Adrenal gland (tissue), 12 donors: ENCODE data around the gene TGFBR3. TPM values are rescaled to one million over a fixed set of nuclear protein-coding genes. Genes with fewer than 3 reads are reported as not detected.
A peak's percentile ranks its signal among the peaks of the same experiment; 100 is the strongest.

Source experiments
- DNase-seq, 7 donors: peaks; one replicate each; pipeline ENCODE4 v3.0.0-alpha.2; 2019 to 2020
- H3K27ac ChIP-seq, 5 donors: fragments of 200-600 bp; sonication (generic) in 4 of 5; 1 replicate in 3 of 5; 2 replicates in 2 of 5; pipeline versions ENCODE4 v1.5.1 to v1.8.0; 2016 to 2020; ENCODE audit warnings: mild to moderate bottlenecking in 1 of 5
- H3K27me3 ChIP-seq: fragments of 200-600 bp; 2 replicates; pipeline ENCODE4 v1.8.0; 2021
- H3K36me3 ChIP-seq, 2 donors: fragments of 200-600 bp; replicated peaks in 1 of 2; 1 replicate in 1 of 2; 2 replicates in 1 of 2; pipeline versions ENCODE4 v1.5.1 to v1.8.0; 2018 to 2022
- H3K4me1 ChIP-seq, 2 donors: fragments of 200-600 bp; replicated peaks in 1 of 2; 1 replicate in 1 of 2; 2 replicates in 1 of 2; pipeline versions ENCODE4 v1.5.1 to v1.8.0; 2018 to 2021
- H3K4me3 ChIP-seq, 4 donors: fragments of 200-600 bp; sonication (generic) in 3 of 4; one replicate each; pipeline ENCODE4 v1.5.1; 2016 to 2018
- H3K9me3 ChIP-seq, 3 donors: fragments of 200-600 bp; sonication (generic) in 1 of 3; replicated peaks in 1 of 3; 1 replicate in 2 of 3; 2 replicates in 1 of 3; pipeline versions ENCODE4 v1.5.1 to v1.8.0; 2016 to 2021
- POLR2A ChIP-seq, 2 donors: fragments of 450-650 bp; IDR thresholded peaks; one replicate each; pipeline ENCODE4 v1.6.1; 2017; ENCODE audit warnings: antibody characterized with exemption in 2 of 2, mild to moderate bottlenecking in 2 of 2, moderate library complexity in 1 of 2
- WGBS, 4 donors: extraction: QIAGEN DNeasy Blood & Tissue Kit in 2 of 4; methylation state at CpG; one replicate each; pipeline versions ENCODE4 v1.1.5 to v1.1.7; 2013 to 2017; 5-methylcytosine and 5-hydroxymethylcytosine counted together
- intact Hi-C, 2 donors: fragments of 100-400 bp; cut with DNase I; formaldehyde crosslinking; loops; one replicate each; pipeline versions ENCODE4 v1.14.1 to v1.15.0; 2022 to 2023
- polyA plus RNA-seq, 3 donors: library from polyadenylated mRNA; stranded (reverse); fragments of 200-250 nt in 2 of 3; fragments of 350-450 nt in 1 of 3; fragmentation: Illumina TruSeq in 1 of 3; extraction: RNeasy Lipid Tissue Mini Kit (QIAGEN cat#74804) in 1 of 3; gene quantifications; one replicate each; pipeline ENCODE4 v1.2.3, GENCODE V29; 2013 to 2014
- total RNA-seq, 9 donors: library from RNA; depleted of rRNA in 4 of 9; stranded (reverse); fragments of >200 nt in 4 of 9; fragments of 120-200 nt in 1 of 9; fragmentation: NEBNext Ultra II Directional in 1 of 9; extraction: Animal tissue kit (Norgen Biotek cat#: 25700) in 1 of 9; gene quantifications; one replicate each; pipeline versions ENCODE4 v1.1.0 to v1.2.4, GENCODE V29; 2013 to 2023
- TF ChIP-seq, protein P1 (sequence below), 6 experiments: fragments of 450-650 bp in 4 of 6; fragments of 200-600 bp in 2 of 6; sonication (generic) in 1 of 6; IDR thresholded peaks; 1 replicate in 5 of 6; 2 replicates in 1 of 6; pipeline versions ENCODE4 v1.5.1 to v1.8.0; 2016 to 2021; ENCODE audit warnings: antibody characterized with exemption in 6 of 6, mild to moderate bottlenecking in 2 of 6, moderate library complexity in 1 of 6
- donor health status: healthy with polysubstance abuse.
- donor health status: Bipolar disorder and iron deficiency.
- donor health status: DM: yes; HTN: yes; CAD: no.
- donor health status: DM: no; HTN: no; CAD: no.
- donor health status: DM: no; HTN: no; CAD: no.
- donor health status: DM: yes; HTN: yes; CAD: no.

TGFBR3 gene
- total and polyA plus RNA-seq, 12 donors, result 13.9 to 340 (median 148) TPM

DNA sequence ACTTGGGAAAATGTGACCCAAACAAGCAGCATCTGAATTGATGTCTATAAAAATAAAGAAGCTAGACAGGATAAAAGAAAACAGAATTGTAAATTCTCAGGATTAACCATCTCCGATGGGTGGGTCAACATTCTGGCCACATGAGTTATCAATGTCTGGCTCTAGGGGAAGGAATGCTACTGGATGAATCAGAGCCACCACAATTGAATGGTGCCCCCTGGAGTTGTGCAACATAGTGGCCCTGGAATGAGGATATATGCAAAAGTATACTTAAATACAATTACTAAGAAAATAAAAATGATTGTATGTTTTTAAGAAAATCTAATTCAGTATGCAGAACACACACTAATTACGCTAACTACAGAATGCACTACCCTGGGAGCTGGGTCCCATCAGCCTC is 185.6 kb downstream of the TGFBR3 start:
- Histone ChIP-seq H3K36me3 (peaks cover 0 to 10% of the 10 kb centered on the region in 2 donors), H3K27ac (peak overlapping the region; percentile 38 to 87 (median 70)), H3K9me3 (no peaks in the 10 kb centered on the region), H3K4me3 (no peak overlapping the region), H3K27me3 (no peaks in the 10 kb centered on the region), H3K4me1 (peaks cover 43 to 54% of the 10 kb centered on the region in 2 donors)
- intact Hi-C loops, result no loop called here
- DNase-seq, result no peak
- 80 to 88% (median 83%) methylated on average over 2 of the region's 2 CpGs for WGBS, 4 donors
- TF ChIP-seq, protein P1, sequence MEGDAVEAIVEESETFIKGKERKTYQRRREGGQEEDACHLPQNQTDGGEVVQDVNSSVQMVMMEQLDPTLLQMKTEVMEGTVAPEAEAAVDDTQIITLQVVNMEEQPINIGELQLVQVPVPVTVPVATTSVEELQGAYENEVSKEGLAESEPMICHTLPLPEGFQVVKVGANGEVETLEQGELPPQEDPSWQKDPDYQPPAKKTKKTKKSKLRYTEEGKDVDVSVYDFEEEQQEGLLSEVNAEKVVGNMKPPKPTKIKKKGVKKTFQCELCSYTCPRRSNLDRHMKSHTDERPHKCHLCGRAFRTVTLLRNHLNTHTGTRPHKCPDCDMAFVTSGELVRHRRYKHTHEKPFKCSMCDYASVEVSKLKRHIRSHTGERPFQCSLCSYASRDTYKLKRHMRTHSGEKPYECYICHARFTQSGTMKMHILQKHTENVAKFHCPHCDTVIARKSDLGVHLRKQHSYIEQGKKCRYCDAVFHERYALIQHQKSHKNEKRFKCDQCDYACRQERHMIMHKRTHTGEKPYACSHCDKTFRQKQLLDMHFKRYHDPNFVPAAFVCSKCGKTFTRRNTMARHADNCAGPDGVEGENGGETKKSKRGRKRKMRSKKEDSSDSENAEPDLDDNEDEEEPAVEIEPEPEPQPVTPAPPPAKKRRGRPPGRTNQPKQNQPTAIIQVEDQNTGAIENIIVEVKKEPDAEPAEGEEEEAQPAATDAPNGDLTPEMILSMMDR (IDR thresholded peaks at IDR 0.05), result peak in 1 of 6 experiments; percentile 10
- TF ChIP-seq POLR2A (IDR thresholded peaks at IDR 0.05), result no peak

GRCh38 chr1:91699339-91699974 is 186.5 kb downstream of the TGFBR3 start:
- Histone ChIP-seq H3K36me3 (peaks cover 0 to 15% of the 10 kb centered on the region in 2 donors), H3K27me3 (no peaks in the 10 kb centered on the region), H3K4me1 (peaks cover 40 to 54% of the 10 kb centered on the region in 2 donors), H3K9me3 (no peaks in the 10 kb centered on the region), H3K4me3 (no peak overlapping the region), H3K27ac (peak overlapping the region; percentile 38 to 87 (median 70))
- WGBS, 4 donors, result 25 to 44% (median 37%) methylated on average over 4 of the region's 4 CpGs
- peak; percentile 69 to 87 (median 84) for DNase-seq
- TF ChIP-seq, protein P1 (IDR thresholded peaks at IDR 0.05), result no peak
- TF ChIP-seq POLR2A (IDR thresholded peaks at IDR 0.05), result peak in 1 of 2 donors; percentile 69
- intact Hi-C loops, result loop anchor here in 1 of 2 donors (10.0 kb wide), 1 partner anchor 185 kb away; the partner anchor contains the start of gene TGFBR3

DNA sequence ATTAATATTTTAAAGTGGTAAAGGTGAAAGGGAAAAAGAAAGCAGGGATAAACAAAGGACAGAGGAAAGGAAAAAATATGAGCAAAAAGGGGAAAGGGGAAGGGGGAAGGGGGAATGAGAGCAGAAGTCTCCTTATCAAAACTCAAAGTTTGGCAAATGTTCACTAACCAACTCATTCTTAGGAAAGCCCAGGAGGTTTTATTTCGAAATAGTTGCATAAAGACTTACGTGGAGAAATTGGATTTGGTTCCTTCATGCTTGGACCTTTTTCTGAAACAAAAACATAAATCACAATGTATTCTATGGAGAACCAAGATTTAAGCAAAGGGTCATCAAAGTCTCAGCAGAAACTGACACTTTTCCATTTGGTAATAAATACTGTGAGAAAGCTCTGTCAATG is 188.1 kb downstream of the TGFBR3 start:
- WGBS, 4 donors, result 13 to 20% (median 16%) methylated on average over 2 of the region's 2 CpGs
- H3K27me3 ChIP-seq, result no peaks in the 10 kb centered on the region
- peaks cover 52 to 67% of the 10 kb centered on the region in 2 donors for H3K4me1 ChIP-seq
- H3K27ac ChIP-seq, result peak overlapping the region in 4 of 5 donors; percentile 36 to 87 (median 56)
- TF ChIP-seq, protein P1 (IDR thresholded peaks at IDR 0.05), result no peak
- TF ChIP-seq POLR2A (IDR thresholded peaks at IDR 0.05), result no peak
- peaks cover 0 to 10% of the 10 kb centered on the region in 2 donors for H3K36me3 ChIP-seq
- intact Hi-C loops, result loop anchor here in 1 of 2 donors (10.0 kb wide), 1 partner anchor 187 kb away; the partner anchor contains the start of gene TGFBR3
- no peak for DNase-seq
- no peaks in the 10 kb centered on the region for H3K9me3 ChIP-seq
- no peak overlapping the region for H3K4me3 ChIP-seq

GRCh38 chr1:91697416-91697815 is 188.5 kb downstream of the TGFBR3 start:
- no peak for DNase-seq
- Histone ChIP-seq H3K27me3 (no peaks in the 10 kb centered on the region), H3K36me3 (peaks cover 0 to 10% of the 10 kb centered on the region in 2 donors), H3K4me1 (peaks cover 52 to 67% of the 10 kb centered on the region in 2 donors), H3K27ac (peak overlapping the region in 4 of 5 donors; percentile 36 to 87 (median 56)), H3K4me3 (no peak overlapping the region), H3K9me3 (no peaks in the 10 kb centered on the region)
- intact Hi-C loops, result loop anchor here in 1 of 2 donors (10.0 kb wide), 1 partner anchor 187 kb away; the partner anchor contains the start of gene TGFBR3
- TF ChIP-seq, protein P1 (IDR thresholded peaks at IDR 0.05), result no peak
- no peak for TF ChIP-seq POLR2A (IDR thresholded peaks at IDR 0.05)
- 49 to 63% (median 55%) methylated on average over 2 of the region's 2 CpGs for WGBS, 4 donors
